H1 (cell line): ENCODE results near the gene BLNK. TPM values are rescaled to one million over a fixed set of nuclear protein-coding genes. Genes with fewer than 3 reads are reported as not detected.

Source experiments
- CTCF ChIA-PET: fragments of 300-600 bp; sonication (Branson Sonifier 250); formaldehyde crosslinking; loops from one replicate; lab custom pipeline; 2021; ENCODE audit not compliant: partially characterized antibody; lab: Charles Lee
- POLR2A ChIA-PET: fragments of 300-600 bp; sonication (Branson Sonifier 250); formaldehyde crosslinking; loops from one replicate; lab custom pipeline; 2021; ENCODE audit warnings: inconsistent platforms; ENCODE audit not compliant: partially characterized antibody; lab: Charles Lee
- DNase-seq, 2 experiments: peaks; one replicate each; pipeline versions ENCODE4 v3.0.0 to v3.0.0-alpha.2; 2010 to 2022; ENCODE audit warnings: low spot score in 2 of 2, low read depth in 1 of 2, mixed read lengths in 1 of 2
- FAIRE-seq: peaks from 2 replicates; lab custom pipeline; 2011; peaks lifted over from hg19 to GRCh38; lab: Jason Lieb, UNC
- H2AFZ ChIP-seq: 2 replicates; pipeline ENCODE4 v1.8.1; 2012; ENCODE audit warnings: low read length, inconsistent platforms
- H2AK5ac ChIP-seq: 2 replicates; pipeline ENCODE4 v1.6.1; 2013; ENCODE audit warnings: low read depth, low read length
- H2BK120ac ChIP-seq: replicated peaks from 2 replicates; pipeline ENCODE3; 2013; ENCODE audit warnings: low read depth, low read length, inconsistent platforms
- H2BK12ac ChIP-seq: 2 replicates; pipeline ENCODE4 v1.6.1; 2013; ENCODE audit warnings: low read depth, low read length
- H2BK15ac ChIP-seq: 2 replicates; pipeline ENCODE4 v1.6.1; 2013; ENCODE audit warnings: low read length
- H2BK20ac ChIP-seq: 2 replicates; pipeline ENCODE4 v1.6.1; 2013; ENCODE audit warnings: low read length
- H2BK5ac ChIP-seq: 2 replicates; pipeline ENCODE4 v1.6.1; 2013; ENCODE audit warnings: low read depth, low read length
- H3K14ac ChIP-seq: 2 replicates; pipeline ENCODE4 v1.6.1; 2013; ENCODE audit warnings: inconsistent platforms; ENCODE audit not compliant: insufficient read length
- H3K18ac ChIP-seq: 2 replicates; pipeline ENCODE4 v1.6.1; 2013; ENCODE audit warnings: low read length; ENCODE audit errors: extremely low read depth
- H3K23ac ChIP-seq: 2 replicates; pipeline ENCODE4 v1.6.1; 2013; ENCODE audit warnings: inconsistent platforms; ENCODE audit not compliant: insufficient read length
- H3K23me2 ChIP-seq: 2 replicates; pipeline ENCODE4 v1.6.1; 2013; ENCODE audit warnings: low read depth, low read length
- H3K27ac ChIP-seq: 2 replicates; pipeline ENCODE4 v1.6.1; 2011; ENCODE audit warnings: low read depth, low read length, inconsistent platforms
- H3K27me3 ChIP-seq, 4 experiments: replicated peaks in 1 of 4; 1 replicate in 1 of 4; 2 replicates in 3 of 4; pipeline versions ENCODE4 v1.6.1 to v1.8.1; 2011 to 2013; ENCODE audit warnings: low read length in 3 of 4, mild to moderate bottlenecking in 3 of 4, inconsistent platforms in 2 of 4, mixed read lengths in 2 of 4, moderate library complexity in 1 of 4; ENCODE audit not compliant: control insufficient read depth in 3 of 4, insufficient read depth in 3 of 4; ENCODE audit errors: extremely low read depth in 1 of 4
- H3K36me3 ChIP-seq, 4 experiments: 2 replicates each; pipeline versions ENCODE4 v1.6.1 to v1.8.1; 2011 to 2013; ENCODE audit warnings: mild to moderate bottlenecking in 4 of 4, low read length in 3 of 4, moderate library complexity in 2 of 4, control low read depth in 1 of 4, inconsistent platforms in 1 of 4; ENCODE audit not compliant: insufficient read depth in 4 of 4, control insufficient read depth in 2 of 4
- H3K4ac ChIP-seq: replicated peaks from 2 replicates; pipeline ENCODE3; 2013; ENCODE audit warnings: low read length, low read depth, mixed read lengths, inconsistent platforms; ENCODE audit not compliant: insufficient read length
- H3K4me1 ChIP-seq, 4 experiments: replicated peaks in 1 of 4; 1 replicate in 1 of 4; 2 replicates in 3 of 4; pipeline versions ENCODE4 v1.6.1 to v1.8.1; 2011 to 2013; ENCODE audit warnings: low read length in 3 of 4, inconsistent platforms in 2 of 4, mixed read lengths in 1 of 4; ENCODE audit not compliant: insufficient read depth in 4 of 4, control insufficient read depth in 3 of 4
- H3K4me2 ChIP-seq, 2 experiments: 2 replicates each; pipeline versions ENCODE4 v1.6.1 to v1.8.1; 2011 to 2013; ENCODE audit warnings: low read depth in 2 of 2, low read length in 2 of 2, control low read depth in 1 of 2, inconsistent platforms in 1 of 2, mild to moderate bottlenecking in 1 of 2; ENCODE audit not compliant: insufficient read depth in 1 of 2
- H3K4me3 ChIP-seq, 4 experiments: fragments of 200-600, 300-600 bp in 1 of 4; sonication (generic), shearing (Covaris generic), sonication (Bioruptor Twin) in 1 of 4; 2 replicates each; pipeline versions ENCODE4 v1.5.1 to v1.8.1; 2011 to 2016; ENCODE audit warnings: low read length in 4 of 4, low read depth in 3 of 4, control low read depth in 2 of 4, inconsistent platforms in 2 of 4, mild to moderate bottlenecking in 2 of 4, mixed read lengths in 1 of 4, moderate library complexity in 1 of 4; ENCODE audit not compliant: insufficient read depth in 2 of 4; ENCODE audit errors: extremely low read depth in 1 of 4
- H3K56ac ChIP-seq: replicated peaks from 2 replicates; pipeline ENCODE3; 2013; ENCODE audit warnings: low read depth, mild to moderate bottlenecking, mixed read lengths, low read length, inconsistent platforms; ENCODE audit not compliant: insufficient read length
- H3K79me1 ChIP-seq: 2 replicates; pipeline ENCODE4 v1.6.1; 2013; ENCODE audit warnings: low read depth, low read length, control low read depth
- H3K79me2 ChIP-seq, 2 experiments: 2 replicates each; pipeline versions ENCODE4 v1.6.1 to v1.8.1; 2012 to 2013; ENCODE audit warnings: low read length in 2 of 2, mild to moderate bottlenecking in 2 of 2, inconsistent platforms in 1 of 2; ENCODE audit not compliant: insufficient read depth in 2 of 2, control insufficient read depth in 1 of 2
- H3K9ac ChIP-seq, 4 experiments: replicated peaks in 1 of 4; 1 replicate in 1 of 4; 2 replicates in 3 of 4; pipeline versions ENCODE4 v1.6.1 to v1.8.1; 2011 to 2013; ENCODE audit warnings: low read depth in 3 of 4, low read length in 3 of 4, control low read depth in 2 of 4, mild to moderate bottlenecking in 2 of 4, moderate library complexity in 2 of 4, inconsistent platforms in 1 of 4; ENCODE audit errors: extremely low read depth in 1 of 4
- H3K9me3 ChIP-seq, 2 experiments: 2 replicates each; pipeline versions ENCODE4 v1.6.1 to v1.8.1; 2012 to 2013; ENCODE audit warnings: mild to moderate bottlenecking in 2 of 2, moderate library complexity in 2 of 2, control low read depth in 1 of 2, inconsistent platforms in 1 of 2, low read depth in 1 of 2, low read length in 1 of 2, mixed read lengths in 1 of 2; ENCODE audit not compliant: insufficient read depth in 2 of 2
- H4K20me1 ChIP-seq, 2 experiments: replicated peaks in 1 of 2; 2 replicates each; pipeline versions ENCODE3 to v1.8.1; 2011 to 2013; ENCODE audit warnings: inconsistent platforms in 2 of 2, low read length in 2 of 2, mild to moderate bottlenecking in 1 of 2; ENCODE audit not compliant: insufficient read depth in 2 of 2, control insufficient read depth in 1 of 2
- H4K5ac ChIP-seq: 2 replicates; pipeline ENCODE4 v1.6.1; 2013; ENCODE audit warnings: low read length, low read depth, mixed read lengths, inconsistent platforms; ENCODE audit not compliant: insufficient read length
- H4K8ac ChIP-seq: 2 replicates; pipeline ENCODE4 v1.8.0; 2013; ENCODE audit warnings: mild to moderate bottlenecking, moderate library complexity, low read length, inconsistent platforms; ENCODE audit not compliant: insufficient read depth; ENCODE audit errors: extremely low read depth
- H4K91ac ChIP-seq: replicated peaks from 2 replicates; pipeline ENCODE3; 2013; ENCODE audit warnings: low read length, mixed read lengths, inconsistent platforms; ENCODE audit not compliant: insufficient read length
- JUND ChIP-seq: IDR thresholded peaks from 2 replicates; pipeline ENCODE4 v1.6.1; 2011; ENCODE audit warnings: mild to moderate bottlenecking, improper control_type of control experiment, low read length
- SUZ12 ChIP-seq: fragments of 200-600 bp; sonication (generic); IDR thresholded peaks from 2 replicates; pipeline ENCODE4 v1.6.1; 2012; ENCODE audit warnings: mild to moderate bottlenecking, inconsistent platforms, low read length, moderate library complexity, mixed read lengths
- polyA plus RNA-seq, 7 experiments: library from polyadenylated mRNA; depleted of rRNA in 3 of 7; stranded (reverse) in 5 of 7; unstranded in 2 of 7; fragments of >200 nt in 5 of 7; fragments of 200-250 nt in 2 of 7; gene quantifications; 1 replicate in 5 of 7; 2 replicates in 1 of 7; 4 replicates in 1 of 7; pipeline versions ENCODE4 v1.2.1 to v1.2.3, GENCODE V29; 2011 to 2013; ENCODE audit warnings: missing spikeins in 2 of 7, mixed read lengths in 2 of 7
- total RNA-seq: library from RNA; stranded (reverse); fragmentation: NEBNext Ultra II Directional; extraction: Animal tissue kit (Norgen Biotek cat#: 25700); gene quantifications from 2 replicates; pipeline ENCODE4 v1.2.1, GENCODE V29; 2021

The BLNK gene
- total and polyA plus RNA-seq, 2 of the 8 experiments (the other 6 are each of a cell fraction or from before 2014, with no cell fraction given) = not detected

GRCh38 chr10:96211764-96212163 is 59.6 kb downstream of the BLNK start:
- Histone ChIP-seq H2BK5ac (no peak overlapping the region), H3K23me2 (no peaks in the 10 kb centered on the region; the same call in 1 of the 2 replicates), H2BK120ac (no peak overlapping the region), H2BK15ac (no peak overlapping the region), H3K4me2 (no peak overlapping the region), H2BK12ac (no peak overlapping the region), H2AFZ (no peak overlapping the region), H3K79me1 (no peaks in the 10 kb centered on the region), H3K9ac (no peak overlapping the region), H3K4me1 (no peaks in the 10 kb centered on the region), H3K27ac (no peak overlapping the region), H3K56ac (no peak overlapping the region), H3K23ac (no peak overlapping the region), H3K18ac (no peak overlapping the region), H4K8ac (no peak overlapping the region), H2AK5ac (no peak overlapping the region), H4K20me1 (no peaks in the 10 kb centered on the region), H3K36me3 (no peaks in the 10 kb centered on the region; a peak in 1 of 8 replicates), H4K5ac (no peak overlapping the region), H3K4ac (no peak overlapping the region), H3K79me2 (no peaks in the 10 kb centered on the region), H2BK20ac (no peak overlapping the region), H4K91ac (no peak overlapping the region), H3K9me3 (no peaks in the 10 kb centered on the region), H3K4me3 (no peak overlapping the region), H3K14ac (no peak overlapping the region), H3K27me3 (no peaks in the 10 kb centered on the region)
- DNase-seq (no peak), FAIRE-seq (no peak)
- ChIA-PET CTCF (no interaction called here), POLR2A (no interaction called here)
- TF ChIP-seq JUND = no peak
- no peak for TF ChIP-seq SUZ12
